ENCODE measurements around the gene CXorf38.
"Not testable (repeated sequence)": the region's sequence is repeated elsewhere in the genome, so short reads cannot be mapped to it uniquely, and the experiment has no call there.

Gene CXorf38

GRCh38 chrX:40632199-40632598 is 15.2 kb downstream of the CXorf38 start:
- DNase-seq (ENCODE audit: extremely low read depth in 1 of 2, low read depth in 1 of 2) = no peak

- no peak for DNase-seq (ENCODE audit: extremely low read depth in 1 of 2, low read depth in 1 of 2)
Observed at GRCh38 chrX:40628506-40628905, 18.9 kb downstream of the CXorf38 start.

- no peak for DNase-seq (ENCODE audit: extremely low read depth in 1 of 2, low read depth in 1 of 2)
Observed at GRCh38 chrX:40625294-40625693, 22.1 kb downstream of the CXorf38 start.

- DNase-seq (ENCODE audit: extremely low read depth in 1 of 2, low read depth in 1 of 2) = no peak
Observed at GRCh38 chrX:40623665-40624064, 23.7 kb downstream of the CXorf38 start.

- DNase-seq (ENCODE audit: extremely low read depth in 1 of 2, low read depth in 1 of 2) = no peak
Observed at GRCh38 chrX:40623139-40623536, 24.2 kb downstream of the CXorf38 start, which contains the start of gene MPC1L. Gene MPC1L (plus strand): TSS chrX:40623428. CDS start chrX:40623566, 138 bp downstream.

- DNase-seq (ENCODE audit: extremely low read depth in 1 of 2, low read depth in 1 of 2) = no peak
Observed at GRCh38 chrX:40622479-40623138, 24.8 kb downstream of the CXorf38 start.

- DNase-seq (ENCODE audit: extremely low read depth in 1 of 2, low read depth in 1 of 2) = no peak
Observed at GRCh38 chrX:40617566-40617965, 29.8 kb downstream of the CXorf38 start.

- no peak for DNase-seq (ENCODE audit: extremely low read depth in 1 of 2, low read depth in 1 of 2)
Observed at GRCh38 chrX:40615976-40616375, 31.4 kb downstream of the CXorf38 start.

- no peak for DNase-seq (ENCODE audit: extremely low read depth in 1 of 2, low read depth in 1 of 2)
Observed at GRCh38 chrX:40612511-40612910, 34.9 kb downstream of the CXorf38 start.

GRCh38 chrX:40607381-40607780 is 40.0 kb downstream of the CXorf38 start:
- DNase-seq (ENCODE audit: extremely low read depth in 1 of 2, low read depth in 1 of 2) = no peak

GRCh38 chrX:40603446-40603845 is 43.9 kb downstream of the CXorf38 start:
- DNase-seq (ENCODE audit: extremely low read depth in 1 of 2, low read depth in 1 of 2) = no peak

- not testable (repeated sequence) for DNase-seq (ENCODE audit: extremely low read depth in 1 of 2, low read depth in 1 of 2)
Observed at GRCh38 chrX:40589616-40590321, 57.6 kb downstream of the CXorf38 start.

GRCh38 chrX:40587623-40588022 is 59.7 kb downstream of the CXorf38 start:
- DNase-seq (ENCODE audit: extremely low read depth in 1 of 2, low read depth in 1 of 2) = not testable (repeated sequence)

GRCh38 chrX:40582811-40583210 is 64.5 kb downstream of the CXorf38 start:
- DNase-seq (ENCODE audit: extremely low read depth in 1 of 2, low read depth in 1 of 2) = no peak

- DNase-seq (ENCODE audit: extremely low read depth in 1 of 2, low read depth in 1 of 2) = not testable (repeated sequence)
Observed at GRCh38 chrX:40582178-40582577, 65.2 kb downstream of the CXorf38 start.

GRCh38 chrX:40581336-40581920 is 65.9 kb downstream of the CXorf38 start:
- no peak for DNase-seq (ENCODE audit: extremely low read depth in 1 of 2, low read depth in 1 of 2)

GRCh38 chrX:40580537-40581335 is 66.6 kb downstream of the CXorf38 start, which contains the start of gene ATP6AP2:
Gene ATP6AP2 (plus strand): TSS chrX:40580970. CDS start chrX:40581066, 96 bp downstream.
- DNase-seq (ENCODE audit: extremely low read depth in 1 of 2, low read depth in 1 of 2) = peak; percentile 73 to 76

- DNase-seq (ENCODE audit: extremely low read depth in 1 of 2, low read depth in 1 of 2) = no peak
Observed at GRCh38 chrX:40579900-40580536, 67.3 kb downstream of the CXorf38 start.

- no peak for DNase-seq (ENCODE audit: extremely low read depth in 1 of 2, low read depth in 1 of 2)
Observed at GRCh38 chrX:40579141-40579540, 68.2 kb downstream of the CXorf38 start.

- no peak for DNase-seq (ENCODE audit: extremely low read depth in 1 of 2, low read depth in 1 of 2)
Observed at GRCh38 chrX:40578039-40578695, 69.2 kb downstream of the CXorf38 start.

All from activated CD8-positive, alpha-beta memory T cell treated with anti-CD3 and anti-CD28 coated beads for 1 hour (primary cell).